Measurements from ENCODE around the gene MCM10. TPM values are rescaled to one million over a fixed set of nuclear protein-coding genes. Genes with fewer than 3 reads are reported as not detected.

MCM10 gene
- total RNA-seq, 1 experiment from 2014 or later: 14.3 TPM

DNA sequence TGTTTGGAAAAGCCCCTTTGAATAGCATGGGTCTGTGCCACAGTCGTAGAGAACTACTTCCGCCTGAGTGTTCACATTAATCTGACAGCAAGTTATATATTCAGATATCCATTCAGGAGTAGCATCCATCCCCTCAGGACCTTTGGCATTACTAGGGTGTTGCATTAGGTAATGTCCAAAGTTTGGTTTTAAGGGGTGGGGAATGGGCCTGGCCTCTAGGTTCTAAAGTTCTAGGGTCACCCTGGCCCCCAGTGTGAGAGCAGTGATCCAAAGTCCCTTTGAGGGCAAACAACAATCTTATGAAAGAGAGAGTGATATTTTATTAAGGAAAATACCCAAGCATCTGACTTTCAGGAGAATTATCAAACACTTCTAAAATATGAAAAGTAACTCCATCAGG is 12.3 kb downstream of the MCM10 start:
- H3K9ac ChIP-seq (ENCODE audit: low read length): no peak overlapping the region
- H3K4me3 ChIP-seq (ENCODE audit: low read length): no peak overlapping the region
- TF ChIP-seq EZH2phosphoT487 (IDR thresholded peaks at IDR 0.05; ENCODE audit: borderline replicate concordance, low read length) (no peak), EZH2 (IDR thresholded peaks at IDR 0.05; ENCODE audit: low read length, unreplicated experiment) (no peak)
- TF ChIP-seq, protein P1, sequence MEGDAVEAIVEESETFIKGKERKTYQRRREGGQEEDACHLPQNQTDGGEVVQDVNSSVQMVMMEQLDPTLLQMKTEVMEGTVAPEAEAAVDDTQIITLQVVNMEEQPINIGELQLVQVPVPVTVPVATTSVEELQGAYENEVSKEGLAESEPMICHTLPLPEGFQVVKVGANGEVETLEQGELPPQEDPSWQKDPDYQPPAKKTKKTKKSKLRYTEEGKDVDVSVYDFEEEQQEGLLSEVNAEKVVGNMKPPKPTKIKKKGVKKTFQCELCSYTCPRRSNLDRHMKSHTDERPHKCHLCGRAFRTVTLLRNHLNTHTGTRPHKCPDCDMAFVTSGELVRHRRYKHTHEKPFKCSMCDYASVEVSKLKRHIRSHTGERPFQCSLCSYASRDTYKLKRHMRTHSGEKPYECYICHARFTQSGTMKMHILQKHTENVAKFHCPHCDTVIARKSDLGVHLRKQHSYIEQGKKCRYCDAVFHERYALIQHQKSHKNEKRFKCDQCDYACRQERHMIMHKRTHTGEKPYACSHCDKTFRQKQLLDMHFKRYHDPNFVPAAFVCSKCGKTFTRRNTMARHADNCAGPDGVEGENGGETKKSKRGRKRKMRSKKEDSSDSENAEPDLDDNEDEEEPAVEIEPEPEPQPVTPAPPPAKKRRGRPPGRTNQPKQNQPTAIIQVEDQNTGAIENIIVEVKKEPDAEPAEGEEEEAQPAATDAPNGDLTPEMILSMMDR (conservative IDR thresholded peaks at IDR 0.05; ENCODE audit: low read depth, low read length): no peak
- POLR2A ChIA-PET (ENCODE audit: unreplicated experiment): no interaction called here
- CTCF ChIA-PET: no interaction called here
- H3K4me1 ChIP-seq (ENCODE audit: insufficient read depth, low read length): no peaks in the 10 kb centered on the region
- no peaks in the 10 kb centered on the region for H3K9me3 ChIP-seq (ENCODE audit: low read length)
- no peak overlapping the region for H2AFZ ChIP-seq (ENCODE audit: low read length)
- no peaks in the 10 kb centered on the region for H3K9me2 ChIP-seq (replicated peaks; ENCODE audit: low read length)
- intact Hi-C loops (cut with micrococcal nuclease): no loop called here
- H3K4me2 ChIP-seq (ENCODE audit: low read length): no peak overlapping the region
- H4K20me1 ChIP-seq (ENCODE audit: low read length): no peaks in the 10 kb centered on the region
- H3K27ac ChIP-seq (ENCODE audit: low read length): no peak overlapping the region
- H3K79me2 ChIP-seq (ENCODE audit: low read length): no peaks in the 10 kb centered on the region
- no TSS peak for BruUV-seq (replicated peaks)
- no peaks in the 10 kb centered on the region for H3F3A ChIP-seq (ENCODE audit: low read length, unreplicated experiment)
- ATAC-seq: no peak
- no peaks in the 10 kb centered on the region for H3K27me3 ChIP-seq (ENCODE audit: low read length)
- no peaks in the 10 kb centered on the region; the same call in 1 of the 2 replicates for H3K36me3 ChIP-seq (ENCODE audit: low read depth, low read length)
- no peak for DNase-seq

DNA sequence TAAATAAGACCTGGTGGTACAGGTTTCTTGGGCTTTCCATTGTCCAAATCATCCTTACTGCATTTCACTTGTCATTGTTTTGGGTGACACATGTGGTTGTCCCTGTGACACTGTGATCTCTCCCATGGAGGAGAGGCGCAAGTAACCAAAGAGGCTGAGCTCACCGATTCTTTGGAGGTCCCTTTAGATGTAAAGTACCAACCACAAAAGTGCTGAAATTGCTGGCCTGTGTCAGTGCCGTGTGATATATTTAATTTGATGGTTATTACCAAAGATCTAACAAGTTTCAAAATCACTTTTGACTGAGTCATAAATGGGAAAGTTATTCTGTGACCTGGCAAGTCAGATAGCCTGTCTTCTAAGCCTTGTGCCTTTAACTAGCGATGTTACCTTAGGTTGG is 19.4 kb downstream of the MCM10 start:
- Histone ChIP-seq H4K20me1 (ENCODE audit: low read length) (no peaks in the 10 kb centered on the region), H3K4me2 (ENCODE audit: low read length) (no peak overlapping the region), H3K4me1 (ENCODE audit: insufficient read depth, low read length) (no peaks in the 10 kb centered on the region), H3F3A (ENCODE audit: low read length, unreplicated experiment) (no peaks in the 10 kb centered on the region), H3K27ac (ENCODE audit: low read length) (no peak overlapping the region), H2AFZ (ENCODE audit: low read length) (no peak overlapping the region), H3K4me3 (ENCODE audit: low read length) (no peak overlapping the region), H3K27me3 (ENCODE audit: low read length) (no peaks in the 10 kb centered on the region), H3K36me3 (ENCODE audit: low read depth, low read length) (no peaks in the 10 kb centered on the region; the same call in 1 of the 2 replicates), H3K9me3 (ENCODE audit: low read length) (no peaks in the 10 kb centered on the region), H3K79me2 (ENCODE audit: low read length) (no peaks in the 10 kb centered on the region), H3K9me2 (replicated peaks; ENCODE audit: low read length) (no peaks in the 10 kb centered on the region), H3K9ac (ENCODE audit: low read length) (no peak overlapping the region)
- ATAC-seq (no peak), DNase-seq (no peak)
- ChIA-PET POLR2A (ENCODE audit: unreplicated experiment) (no interaction called here), CTCF (no interaction called here)
- no peak for TF ChIP-seq EZH2phosphoT487 (IDR thresholded peaks at IDR 0.05; ENCODE audit: borderline replicate concordance, low read length)
- TF ChIP-seq EZH2 (IDR thresholded peaks at IDR 0.05; ENCODE audit: low read length, unreplicated experiment): no peak
- TF ChIP-seq, protein P1 (conservative IDR thresholded peaks at IDR 0.05; ENCODE audit: low read depth, low read length): no peak
- intact Hi-C loops (cut with micrococcal nuclease): no loop called here
- no TSS peak for BruUV-seq (replicated peaks)

DNA sequence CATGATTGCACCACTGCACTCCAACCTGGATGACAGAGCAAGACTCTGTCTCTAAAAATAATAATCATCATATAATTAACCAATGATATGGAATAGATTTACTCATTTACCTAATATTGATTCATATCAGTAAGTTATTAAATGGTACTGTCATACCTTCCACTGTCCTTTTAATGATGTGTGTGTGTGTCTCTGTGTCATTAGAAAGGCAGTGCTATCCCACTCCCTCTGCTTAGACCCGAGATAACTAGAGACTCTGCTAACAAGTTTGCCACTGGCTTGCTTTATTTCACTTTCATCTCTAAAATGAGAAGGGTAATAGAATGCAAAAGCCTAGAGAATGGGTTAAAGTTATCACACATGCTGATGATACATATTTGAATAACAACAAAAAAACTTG is 21.1 kb downstream of the MCM10 start:
- Histone ChIP-seq H3K27me3 (ENCODE audit: low read length) (no peaks in the 10 kb centered on the region), H3K9me2 (replicated peaks; ENCODE audit: low read length) (no peaks in the 10 kb centered on the region), H4K20me1 (ENCODE audit: low read length) (no peaks in the 10 kb centered on the region), H3K4me1 (ENCODE audit: insufficient read depth, low read length) (no peaks in the 10 kb centered on the region), H3K27ac (ENCODE audit: low read length) (no peak overlapping the region), H3K9ac (ENCODE audit: low read length) (no peak overlapping the region), H3K36me3 (ENCODE audit: low read depth, low read length) (no peaks in the 10 kb centered on the region; the same call in 1 of the 2 replicates), H3K4me3 (ENCODE audit: low read length) (no peak overlapping the region), H3K9me3 (ENCODE audit: low read length) (no peaks in the 10 kb centered on the region), H2AFZ (ENCODE audit: low read length) (no peak overlapping the region), H3F3A (ENCODE audit: low read length, unreplicated experiment) (no peaks in the 10 kb centered on the region), H3K79me2 (ENCODE audit: low read length) (no peaks in the 10 kb centered on the region), H3K4me2 (ENCODE audit: low read length) (no peak overlapping the region)
- ChIA-PET POLR2A (ENCODE audit: unreplicated experiment) (no interaction called here), CTCF (no interaction called here)
- intact Hi-C loops (cut with micrococcal nuclease): no loop called here
- DNase-seq (no peak), ATAC-seq (no peak)
- BruUV-seq (replicated peaks): no TSS peak
- TF ChIP-seq, protein P1 (conservative IDR thresholded peaks at IDR 0.05; ENCODE audit: low read depth, low read length): no peak
- TF ChIP-seq EZH2 (IDR thresholded peaks at IDR 0.05; ENCODE audit: low read length, unreplicated experiment) (no peak), EZH2phosphoT487 (IDR thresholded peaks at IDR 0.05; ENCODE audit: borderline replicate concordance, low read length) (no peak)

Data from PC-3 (cell line).